Measurements from ENCODE around the gene ARHGAP18.

GRCh38 chr6:129657483-129657882, 52.5 kb downstream of the ARHGAP18 start:
- TF ChIP-seq YY1 (IDR thresholded peaks at IDR 0.05; ENCODE audit: insufficient read depth, insufficient read length) (no peak), ZNF274 (IDR thresholded peaks at IDR 0.05; ENCODE audit: low read depth, low read length) (no peak), SUZ12 (IDR thresholded peaks at IDR 0.05; ENCODE audit: extremely low read depth, insufficient read depth, insufficient read length) (no peak)
